NCI-H510A treated with DMSO at 0.1 percent for 48 hours (cell line): ENCODE measurements around the gene MGME1.
"Not testable (repeated sequence)": the region's sequence is repeated elsewhere in the genome, so short reads cannot be mapped to it uniquely, and the experiment has no call there.

ENCODE experiments used
- DNase-seq: peaks from one replicate; lab custom pipeline; 2025; lab: John Stamatoyannopoulos, UW

The MGME1 gene

DNA sequence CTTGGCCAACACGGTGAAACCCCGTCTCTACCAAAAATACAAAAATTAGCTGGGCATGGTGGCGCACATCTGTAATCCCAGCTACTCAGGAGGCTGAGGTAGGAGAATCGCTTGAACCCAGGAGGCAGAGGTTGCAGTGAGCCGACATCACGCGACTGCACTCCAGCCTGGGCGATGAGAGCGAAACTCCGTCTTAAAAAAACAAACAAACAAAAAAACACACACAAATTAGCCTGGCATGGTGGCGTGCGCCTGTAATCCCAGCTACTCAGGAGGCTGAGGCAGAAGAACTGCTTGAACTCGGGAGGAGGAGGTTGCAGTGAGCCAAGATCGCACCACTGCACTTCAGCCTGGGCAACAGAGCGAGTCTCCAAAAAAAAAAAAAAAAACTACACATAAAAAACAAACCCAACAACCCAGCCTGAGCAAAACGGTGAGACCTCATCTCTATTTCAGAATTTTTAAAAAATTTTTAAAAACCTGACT lies 8.4 kb upstream of the MGME1 start:
- DNase-seq = not testable (repeated sequence)

DNA sequence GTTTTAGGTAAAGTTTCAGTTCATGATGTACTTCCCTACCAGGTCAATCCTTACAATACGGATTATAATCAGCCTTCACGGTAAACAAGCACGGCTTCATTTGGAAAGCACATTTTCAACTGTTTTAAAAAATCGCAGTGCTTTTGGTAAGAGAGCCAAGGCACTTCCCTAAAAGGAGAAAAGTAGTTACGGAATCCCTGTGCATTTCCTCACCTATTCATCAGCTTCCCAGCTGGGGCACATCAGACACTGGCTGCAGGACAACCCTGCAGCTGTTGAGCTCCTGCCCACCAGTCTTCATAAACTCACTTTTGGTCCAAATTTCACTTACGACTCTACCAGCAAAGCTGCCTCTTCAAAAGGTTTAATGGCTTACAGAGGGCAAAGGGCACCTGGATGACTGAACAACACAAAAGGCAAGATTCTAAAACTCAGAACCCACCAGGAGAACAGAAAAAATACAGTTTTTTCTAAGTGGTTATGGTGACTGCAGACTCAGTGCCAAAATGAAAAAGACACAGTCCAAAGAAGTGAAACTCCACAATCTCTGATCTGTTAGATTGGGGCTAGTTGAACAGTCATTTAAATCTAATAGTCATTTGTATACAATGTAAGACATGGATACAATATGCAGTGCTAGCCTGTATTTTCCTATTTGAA lies 7.8 kb upstream of the MGME1 start:
- DNase-seq = no peak

DNA sequence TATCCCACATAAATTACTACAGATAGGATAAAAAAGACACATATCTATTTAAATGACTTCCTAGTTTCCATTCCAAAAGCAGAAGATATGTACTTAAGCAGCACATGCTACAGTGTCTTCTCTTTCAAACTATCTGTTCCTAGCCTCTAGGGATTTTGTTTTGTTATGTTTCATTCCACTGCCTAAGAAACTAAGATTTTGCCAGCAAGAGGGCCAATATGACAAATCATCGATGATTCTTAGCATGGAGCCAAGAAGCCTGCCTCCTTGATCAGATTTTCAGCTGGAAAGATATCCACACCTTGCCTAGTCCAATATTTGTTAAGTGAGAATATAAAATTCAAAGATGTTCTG lies 7.3 kb upstream of the MGME1 start:
- no peak for DNase-seq

DNA sequence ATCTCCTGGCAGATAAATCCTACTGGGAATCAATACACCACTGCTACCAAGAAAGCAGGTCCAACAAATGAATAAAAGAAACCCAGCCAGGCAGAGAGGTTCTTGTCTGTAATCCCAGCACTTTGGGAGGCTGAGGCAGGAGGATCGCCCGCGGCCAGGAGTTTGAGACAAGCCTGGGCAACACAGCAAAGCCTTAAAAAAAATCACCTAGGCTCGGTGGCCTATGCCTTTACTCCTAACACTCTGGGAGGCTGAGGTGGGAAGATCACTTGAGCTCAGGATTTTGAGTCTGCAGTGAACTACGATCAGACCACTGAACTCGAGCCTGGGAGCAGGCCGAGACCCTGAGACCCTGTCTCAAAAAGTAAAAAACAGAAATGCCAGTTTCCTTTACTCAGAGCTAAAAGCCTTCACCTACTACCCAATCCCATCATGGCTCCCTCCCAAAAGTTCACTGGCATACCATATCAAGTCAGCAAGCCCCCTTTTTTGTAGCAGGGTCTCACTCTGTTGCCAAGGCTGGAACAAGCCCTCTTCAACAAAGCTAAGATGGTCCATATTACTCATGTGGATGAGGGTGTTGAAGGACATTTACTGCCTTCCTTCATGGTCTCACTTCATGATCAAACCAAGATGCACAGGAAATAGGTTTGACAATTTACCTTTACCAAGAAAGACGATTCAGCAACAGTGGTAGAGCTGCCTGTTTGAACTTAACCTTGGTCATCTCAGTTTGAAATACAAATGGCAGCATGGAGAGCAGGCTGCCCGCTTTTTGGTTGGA lies 5.5 kb upstream of the MGME1 start:
- DNase-seq = no peak

DNA sequence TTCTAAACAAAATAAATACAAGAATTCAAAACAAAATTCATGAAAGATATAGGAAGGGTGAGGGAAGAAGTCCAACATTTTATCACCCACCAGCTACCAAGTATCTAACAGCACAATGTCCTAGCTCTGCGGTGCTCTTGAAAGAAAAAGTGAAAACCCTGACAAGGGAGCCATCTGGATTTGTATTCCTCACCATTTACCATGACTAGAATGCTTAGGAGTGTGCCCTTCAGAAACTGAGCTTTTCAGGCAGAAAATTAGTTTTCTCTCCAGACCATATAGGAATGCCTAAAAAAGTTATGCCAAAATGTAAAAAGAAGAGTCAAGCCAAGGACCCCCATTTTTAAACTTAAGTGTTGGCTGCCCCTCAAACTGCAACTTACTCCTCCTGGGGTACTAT lies 4.7 kb upstream of the MGME1 start:
- no peak for DNase-seq

DNA sequence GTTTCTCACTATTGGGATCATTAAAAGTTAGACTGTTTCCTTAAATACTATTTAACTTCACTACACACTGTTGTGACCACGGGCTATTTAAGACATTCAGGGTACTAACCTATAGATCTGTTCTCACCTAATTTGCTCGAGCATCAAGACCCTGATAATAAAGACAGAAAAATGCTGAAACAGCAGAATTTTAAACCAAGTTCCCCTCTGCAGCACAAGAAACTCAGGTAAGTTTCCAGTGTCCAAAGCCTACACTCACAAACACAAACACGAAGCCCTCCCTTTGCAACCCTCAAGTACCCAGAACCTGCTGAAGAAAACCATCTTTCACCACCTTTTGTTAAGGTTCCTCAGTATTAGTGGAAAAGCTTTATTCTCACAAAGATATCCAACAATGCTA lies 4.2 kb upstream of the MGME1 start:
- DNase-seq = no peak

DNA sequence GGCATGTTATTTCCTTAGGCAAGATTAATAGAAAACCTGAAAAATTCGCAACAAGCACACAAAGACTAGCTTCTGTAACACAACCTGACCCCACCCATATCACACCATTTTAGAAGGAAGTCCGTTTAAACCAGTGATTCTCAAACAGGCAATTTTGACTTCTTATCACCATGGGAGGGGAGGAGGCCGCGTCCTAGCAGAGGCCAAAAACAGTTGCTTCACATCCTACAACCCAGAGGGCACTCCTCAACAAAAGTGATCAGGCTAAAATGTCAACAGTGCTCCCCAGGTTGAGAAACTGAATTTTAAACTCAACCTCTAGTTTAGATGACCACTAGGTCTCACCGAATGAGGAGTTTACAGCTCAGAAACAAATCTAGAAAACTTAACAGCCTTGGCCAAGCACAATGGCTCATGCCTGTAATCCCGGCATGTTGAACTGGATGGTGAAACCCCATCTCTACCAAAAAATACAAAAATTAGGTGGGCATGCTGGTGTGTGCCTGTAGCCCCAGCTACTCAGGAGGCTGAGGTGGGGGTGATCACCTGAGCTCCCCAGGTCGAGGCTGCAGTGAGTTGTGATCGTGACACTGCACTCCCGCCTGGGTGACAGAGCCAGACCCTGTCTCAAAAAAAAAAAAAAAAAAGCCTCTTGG lies 3.6 kb upstream of the MGME1 start:
- DNase-seq = no peak

DNA sequence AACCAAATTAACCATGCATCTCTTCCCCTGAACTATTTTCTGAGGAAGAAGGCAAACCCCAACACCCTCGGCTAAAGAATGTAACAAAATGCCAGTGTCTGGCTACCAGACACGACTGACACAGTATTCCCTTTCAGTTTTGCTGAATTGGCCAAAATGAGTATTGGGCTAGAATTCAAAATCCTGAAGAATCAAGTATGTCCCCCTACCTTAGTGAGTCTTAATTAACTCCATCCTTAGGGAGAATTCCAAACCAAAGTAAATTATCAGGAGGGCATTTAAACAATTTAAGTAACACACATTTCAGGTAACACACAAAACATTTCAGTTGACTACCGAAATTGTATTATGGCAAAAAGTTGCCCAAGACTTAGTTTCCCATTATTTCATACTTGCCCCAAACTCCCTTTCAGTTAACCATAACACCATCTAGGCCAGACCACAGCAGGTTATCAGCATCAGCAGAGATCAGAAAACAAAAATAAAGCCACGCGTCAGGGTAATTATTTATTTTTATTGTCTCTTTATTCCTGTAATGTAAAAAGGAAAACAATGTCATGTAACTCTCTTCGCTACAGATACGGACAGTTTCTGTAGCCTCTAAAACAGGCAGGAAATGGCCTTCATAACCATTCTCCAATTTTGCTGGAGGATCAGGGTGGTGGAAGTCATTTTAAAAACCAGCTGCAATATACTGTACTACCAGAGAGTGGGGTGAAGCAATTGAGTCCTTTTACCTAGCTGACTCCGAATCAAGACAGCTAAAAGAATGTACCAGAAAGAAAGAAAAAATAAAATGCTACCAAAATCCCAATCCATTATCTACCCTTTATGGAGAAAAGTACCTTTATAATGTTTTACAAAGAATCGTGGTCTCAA lies 2.1 kb upstream of the MGME1 start:
- peak; percentile 26 for DNase-seq

DNA sequence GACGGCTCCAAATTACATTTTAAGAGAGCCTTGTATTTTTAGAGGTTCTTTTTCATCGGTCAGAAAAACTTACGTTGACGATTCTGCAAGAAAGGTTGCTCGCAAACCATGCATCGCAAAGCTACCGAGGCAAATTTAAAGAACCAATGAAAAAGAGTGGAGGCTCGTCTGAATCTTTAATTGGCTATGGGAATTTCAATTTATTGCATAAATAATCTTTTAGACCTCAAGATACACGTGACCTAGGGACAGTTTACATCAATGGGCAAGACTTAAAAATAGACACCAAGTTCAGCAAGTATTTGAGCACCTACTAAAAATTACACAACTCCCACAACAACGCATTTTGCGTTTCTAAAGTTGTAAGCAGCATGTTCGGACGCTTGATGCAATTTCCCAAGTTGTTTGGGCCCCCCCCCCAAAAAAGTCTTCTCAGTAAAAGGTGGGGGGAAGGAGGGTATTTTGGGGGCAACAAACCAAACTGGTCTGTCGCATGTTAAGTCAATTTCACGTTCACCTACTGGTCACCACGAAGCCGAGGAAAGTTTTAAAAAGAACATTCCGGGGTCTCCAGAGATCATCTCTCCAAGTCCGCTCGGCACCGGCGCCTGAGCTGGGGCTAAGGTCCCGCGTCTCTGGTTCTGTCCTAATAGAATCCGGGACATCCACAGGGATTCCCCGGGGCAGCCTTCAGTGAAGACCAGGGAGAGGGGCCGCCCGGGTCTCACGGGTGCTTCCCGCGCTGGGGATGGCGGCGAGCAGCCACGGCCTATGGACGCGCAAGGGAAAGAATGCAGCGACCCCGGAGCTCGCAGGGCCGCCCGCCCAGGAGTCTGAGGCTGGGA lies 1.1 kb upstream of the MGME1 start:
- DNase-seq = peak; percentile 36

DNA sequence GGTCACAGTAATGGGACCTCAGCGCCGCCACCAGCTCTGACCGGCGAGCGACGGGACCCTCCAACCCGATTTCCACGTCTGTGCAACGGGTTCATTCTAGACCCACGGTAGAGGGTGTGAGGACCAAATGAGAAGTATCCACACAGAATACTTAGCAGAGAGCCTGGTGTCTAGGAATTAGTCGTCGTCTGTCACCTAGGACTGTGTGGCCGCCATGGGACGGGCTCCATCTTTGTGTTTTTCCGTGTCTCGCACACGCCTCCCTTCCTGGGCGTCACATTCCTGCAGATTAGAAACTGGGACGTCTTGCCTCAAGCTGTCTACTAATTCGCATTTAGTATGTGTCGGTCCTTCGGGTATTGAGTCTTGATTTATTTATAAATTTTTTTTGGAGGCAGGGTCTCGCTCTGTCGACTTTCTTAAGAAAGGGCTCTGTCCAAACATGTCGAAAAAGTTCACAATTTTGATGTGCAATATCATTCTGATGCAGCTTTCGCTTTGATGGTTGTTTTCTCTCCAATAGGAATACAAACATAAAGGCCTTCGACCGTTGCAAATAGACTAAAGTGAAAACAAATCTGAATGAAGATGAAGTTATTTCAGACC lies 563 bp downstream of the MGME1 start:
- peak; percentile 82 for DNase-seq

DNA sequence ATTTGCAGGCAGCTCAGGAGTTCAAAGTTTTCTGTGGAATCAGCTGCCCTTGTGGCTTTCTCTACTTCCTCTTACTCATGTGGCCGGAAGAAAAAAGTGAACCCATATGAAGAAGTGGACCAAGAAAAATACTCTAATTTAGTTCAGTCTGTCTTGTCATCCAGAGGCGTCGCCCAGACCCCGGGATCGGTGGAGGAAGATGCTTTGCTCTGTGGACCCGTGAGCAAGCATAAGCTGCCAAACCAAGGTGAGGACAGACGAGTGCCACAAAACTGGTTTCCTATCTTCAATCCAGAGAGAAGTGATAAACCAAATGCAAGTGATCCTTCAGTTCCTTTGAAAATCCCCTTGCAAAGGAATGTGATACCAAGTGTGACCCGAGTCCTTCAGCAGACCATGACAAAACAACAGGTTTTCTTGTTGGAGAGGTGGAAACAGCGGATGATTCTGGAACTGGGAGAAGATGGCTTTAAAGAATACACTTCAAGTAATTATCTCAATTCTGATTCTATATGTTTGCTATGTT lies 1.1 kb downstream of the MGME1 start:
- DNase-seq = no peak

DNA sequence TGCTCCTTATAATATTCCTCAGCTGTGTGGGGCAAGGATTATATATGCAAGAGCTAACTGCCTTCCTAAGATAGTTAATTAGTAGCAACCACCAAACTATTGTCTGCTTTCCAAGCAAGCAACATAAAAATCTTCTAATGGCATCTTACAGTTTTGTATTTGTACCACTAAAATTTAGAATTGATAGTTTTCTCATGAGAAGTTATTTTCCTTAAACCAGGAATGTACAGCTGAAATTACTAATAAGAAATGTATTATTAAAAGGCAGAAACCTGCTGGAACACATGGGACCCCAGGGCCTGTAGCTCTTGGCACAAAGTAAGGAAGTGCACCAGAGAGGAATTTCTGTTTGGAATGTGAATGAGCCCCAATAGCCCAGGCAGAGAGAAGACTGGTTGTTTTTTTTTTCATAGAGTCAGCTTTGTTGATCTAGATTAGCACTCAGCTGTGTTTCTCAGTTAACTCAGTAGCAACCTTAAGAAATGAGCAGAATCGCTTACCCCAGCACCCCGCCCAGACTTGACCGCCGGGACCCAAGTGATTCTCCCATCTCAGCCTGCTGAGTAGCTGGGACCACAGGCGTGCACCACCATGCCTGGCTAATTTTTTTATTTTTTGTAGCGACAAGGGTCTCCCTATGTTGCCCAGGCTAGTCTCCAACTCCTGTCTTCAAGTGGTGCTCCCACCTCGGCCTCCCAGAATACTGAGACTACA lies 2.6 kb downstream of the MGME1 start:
- peak; percentile 26 for DNase-seq

DNA sequence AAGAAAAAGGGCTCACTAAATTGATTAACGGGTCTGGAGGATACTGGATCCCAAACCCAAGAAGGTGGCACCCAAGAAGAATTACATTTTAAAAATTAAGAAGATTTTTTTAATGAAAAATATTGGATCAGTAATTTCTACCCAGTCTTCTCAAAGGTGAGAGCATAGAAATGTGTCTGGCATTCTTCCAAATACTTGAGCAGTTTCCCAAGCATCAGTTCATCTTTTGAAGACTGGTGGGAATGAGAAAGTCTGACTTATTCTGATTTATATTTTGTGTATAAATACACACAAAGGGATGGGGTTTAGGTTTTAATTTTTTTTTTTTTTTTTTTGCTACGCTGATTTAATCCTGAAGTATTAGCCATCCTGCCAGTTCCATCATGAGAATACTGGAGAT lies 3.3 kb downstream of the MGME1 start:
- DNase-seq = peak; percentile 47

DNA sequence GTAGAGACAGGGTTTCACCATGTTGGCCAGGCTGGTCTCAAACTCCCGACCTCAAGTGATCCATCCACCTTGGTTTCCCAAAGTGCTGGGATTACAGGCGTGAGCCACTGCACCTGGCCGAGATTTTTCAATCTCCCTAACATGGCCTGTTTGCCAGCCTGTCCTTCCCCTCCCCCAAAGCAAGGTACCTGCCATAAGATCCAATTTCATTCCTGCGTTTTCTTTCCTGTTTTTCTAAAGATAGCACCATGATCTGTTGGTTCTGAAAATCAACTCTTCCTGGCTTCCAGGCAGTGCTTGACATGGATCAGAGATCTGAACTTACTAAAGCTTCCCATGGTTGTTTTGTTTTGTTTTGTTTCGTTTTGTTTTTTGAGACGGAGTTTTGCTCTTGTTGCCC lies 7.5 kb downstream of the MGME1 start:
- no peak for DNase-seq

DNA sequence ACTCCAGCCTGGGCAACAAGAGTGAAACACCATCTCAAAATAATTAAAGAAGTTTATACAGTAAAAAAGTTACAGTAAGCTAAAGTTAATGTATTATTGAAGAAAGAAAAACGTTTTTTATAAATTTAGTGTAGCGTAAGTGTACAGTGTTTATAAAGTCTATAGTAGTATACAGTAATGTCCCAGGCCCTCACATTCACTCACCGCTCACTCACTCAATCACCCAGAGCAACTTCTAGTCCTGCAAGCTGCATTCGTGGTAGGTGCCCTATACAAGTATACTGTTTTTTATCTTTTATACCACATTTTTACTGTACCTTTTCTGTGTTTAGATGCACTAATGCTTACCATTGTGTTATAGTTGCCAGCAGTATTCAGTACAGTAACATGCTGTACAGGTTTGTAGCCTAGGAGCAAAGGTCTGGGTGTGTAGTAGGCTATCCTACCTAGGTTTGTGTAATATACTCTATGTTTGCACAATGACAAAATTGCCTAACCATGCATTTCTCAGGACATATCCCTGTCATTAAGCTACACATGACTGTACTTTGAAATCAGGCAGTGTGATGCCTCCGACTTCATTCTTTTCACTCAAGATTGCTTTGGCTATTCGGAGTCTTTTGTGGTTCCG lies 16.7 kb downstream of the MGME1 start:
- DNase-seq = no peak

DNA sequence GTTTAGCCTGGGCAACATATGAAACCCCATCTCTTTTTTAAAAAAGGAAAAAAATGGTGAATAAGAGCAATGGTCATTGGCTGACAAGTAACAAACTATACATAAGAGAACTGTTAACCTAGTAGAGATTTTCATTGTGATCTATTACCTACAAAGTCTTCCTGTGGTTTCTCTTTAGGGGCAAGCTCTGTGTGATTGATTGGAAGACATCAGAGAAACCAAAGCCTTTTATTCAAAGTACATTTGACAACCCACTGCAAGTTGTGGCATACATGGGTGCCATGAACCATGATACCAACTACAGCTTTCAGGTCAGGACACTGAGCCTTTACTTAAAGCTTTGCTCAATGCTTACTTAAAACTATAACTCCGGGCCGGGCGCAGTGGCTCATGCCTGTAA lies 19.2 kb downstream of the MGME1 start:
- DNase-seq = no peak

DNA sequence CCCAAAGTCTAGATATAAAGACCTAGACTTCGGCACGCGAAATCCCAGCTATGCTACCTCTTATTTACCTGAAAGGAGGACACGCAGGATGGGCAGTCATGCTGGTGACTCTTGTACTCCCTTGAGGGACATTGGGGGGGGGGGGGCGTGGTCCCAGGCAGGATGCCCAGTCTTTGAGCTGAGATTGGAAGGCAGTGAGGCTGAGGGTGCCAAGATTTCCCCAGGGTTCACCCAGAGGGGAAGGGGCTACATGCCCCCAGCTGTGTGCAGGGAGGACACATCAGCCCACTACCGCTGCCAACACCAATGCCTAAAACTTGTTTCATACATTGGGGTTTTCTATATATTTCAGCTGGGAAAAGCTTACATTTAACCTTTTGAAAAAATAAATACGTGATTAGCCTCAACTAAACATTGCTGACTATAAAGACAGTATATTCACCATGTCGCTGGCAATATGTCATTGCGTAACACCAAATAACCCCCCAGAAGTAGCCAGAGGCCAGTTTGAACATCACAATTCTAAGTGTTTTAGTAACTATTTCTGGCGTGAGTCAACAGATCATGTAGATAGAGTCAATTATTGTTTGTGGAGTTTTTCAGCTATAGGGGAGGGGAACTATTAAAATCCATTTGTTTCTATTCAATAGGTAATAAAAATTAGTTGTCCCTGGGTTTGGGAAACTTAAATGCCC lies 21.6 kb downstream of the MGME1 start:
- DNase-seq = no peak

DNA sequence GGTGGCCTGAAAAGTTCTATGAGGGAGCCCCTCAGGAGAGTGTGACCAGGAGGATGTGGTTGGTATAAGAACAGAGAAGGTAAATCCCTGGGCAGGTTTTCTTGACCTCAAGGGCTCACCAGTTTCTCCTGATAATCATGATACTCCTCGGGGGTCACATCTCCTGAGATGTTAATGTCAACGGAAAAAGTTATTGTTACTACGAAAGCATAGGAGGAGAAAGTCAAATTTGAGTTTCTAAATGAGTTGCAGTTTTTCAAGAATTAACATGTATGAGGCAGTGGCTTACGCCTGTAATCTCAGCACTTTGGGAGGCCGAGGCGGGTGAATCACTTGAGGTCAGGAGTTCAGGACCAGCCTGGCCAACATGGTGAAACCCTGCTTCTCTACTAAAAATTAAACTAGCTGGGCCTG lies 23.4 kb downstream of the MGME1 start:
- no peak for DNase-seq
